OCI-LY3 (cell line): ENCODE results near the gene MTX2.

Experiments used
- H2AFZ ChIP-seq: fragments of 200-600, 300-600 bp; shearing (Covaris generic); 2 replicates; pipeline ENCODE4 v1.6.0; 2014; ENCODE audit warnings: antibody characterized with exemption, low read depth, low read length
- H3K27ac ChIP-seq: fragments of 200-600, 300-600 bp; sonication (generic); 2 replicates; pipeline ENCODE4 v1.5.1; 2014; ENCODE audit warnings: mild to moderate bottlenecking, low read length, moderate library complexity, mixed read lengths
- H3K27me3 ChIP-seq: fragments of 200-600, 300-600 bp; sonication (generic); 2 replicates; pipeline ENCODE4 v1.6.1; 2014; ENCODE audit warnings: low read depth, low read length, mixed read lengths
- H3K36me3 ChIP-seq: fragments of 200-600, 300-600 bp; sonication (generic); replicated peaks from 2 replicates; pipeline ENCODE3; 2014; ENCODE audit warnings: low read depth, low read length, mixed read lengths
- H3K4me1 ChIP-seq: fragments of 300-600, 200-600 bp; sonication (generic); 2 replicates; pipeline ENCODE4 v1.6.1; 2014; ENCODE audit warnings: low read length, mixed read lengths
- H3K4me2 ChIP-seq: fragments of 200-600, 300-600 bp; sonication (generic); 2 replicates; pipeline ENCODE4 v1.6.1; 2014; ENCODE audit warnings: low read length, mixed read lengths
- H3K4me3 ChIP-seq: fragments of 300-600, 200-600 bp; sonication (generic); 2 replicates; pipeline ENCODE4 v1.5.1; 2014; ENCODE audit warnings: antibody characterized with exemption, mild to moderate bottlenecking, low read length, moderate library complexity
- H3K79me2 ChIP-seq: fragments of 300-600, 200-600 bp; shearing (Covaris generic); 2 replicates; pipeline ENCODE4 v1.6.1; 2014; ENCODE audit warnings: mild to moderate bottlenecking, low read length, mixed read lengths
- H3K9ac ChIP-seq: fragments of 300-600, 200-600 bp; shearing (Covaris generic); 2 replicates; pipeline ENCODE4 v1.6.0; 2014; ENCODE audit warnings: mild to moderate bottlenecking, low read length, moderate library complexity
- H3K9me3 ChIP-seq: fragments of 200-600, 300-600 bp; shearing (Covaris generic); 2 replicates; pipeline ENCODE4 v1.6.1; 2014; ENCODE audit warnings: low read length, mixed read lengths; ENCODE audit not compliant: insufficient read depth
- H4K20me1 ChIP-seq: fragments of 200-600, 300-600 bp; sonication (generic); 2 replicates; pipeline ENCODE4 v1.6.1; 2016; ENCODE audit warnings: low read length, mixed read lengths; ENCODE audit not compliant: insufficient read depth
- EZH2phosphoT487 ChIP-seq: fragments of 200-600 bp; shearing (Covaris generic); IDR thresholded peaks from 2 replicates; pipeline ENCODE4 v1.6.1; 2018; ENCODE audit warnings: antibody characterized with exemption, mixed run types, low read depth
- TF ChIP-seq, protein P1 (sequence below): fragments of 200-600, 300-600 bp; sonication (generic); IDR thresholded peaks from 2 replicates; pipeline ENCODE4 v1.5.1; 2014; ENCODE audit warnings: antibody characterized with exemption, low read length, low read depth

Gene MTX2

DNA sequence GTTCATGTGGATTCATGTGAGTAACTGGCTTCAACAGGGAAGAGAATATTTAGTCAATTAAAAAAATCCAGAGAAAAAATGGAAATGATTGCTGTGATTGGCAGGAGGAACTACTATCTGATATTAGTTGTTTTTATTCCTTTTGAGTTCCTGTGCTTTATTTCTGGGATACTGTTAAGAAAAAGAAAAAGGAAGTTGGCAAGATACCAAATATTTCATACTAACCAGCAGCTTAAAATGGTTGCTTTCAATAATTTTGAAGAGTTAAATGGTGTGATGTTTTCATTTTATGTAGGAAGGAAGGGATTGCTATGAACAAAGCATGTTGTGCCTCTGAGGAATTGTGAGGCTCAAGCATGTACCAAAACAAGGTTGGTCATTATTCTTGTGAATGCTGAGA, 8.1 kb upstream of the MTX2 start:
- H3K4me1 ChIP-seq: no peaks in the 10 kb centered on the region
- H3K4me2 ChIP-seq: no peak overlapping the region
- H3K9me3 ChIP-seq: no peaks in the 10 kb centered on the region
- no peak overlapping the region for H3K27ac ChIP-seq
- H3K36me3 ChIP-seq: no peaks in the 10 kb centered on the region
- H4K20me1 ChIP-seq: no peaks in the 10 kb centered on the region
- no peaks in the 10 kb centered on the region for H3K27me3 ChIP-seq
- no peaks in the 10 kb centered on the region for H3K79me2 ChIP-seq
- no peak overlapping the region for H3K4me3 ChIP-seq
- H3K9ac ChIP-seq: no peak overlapping the region
- H2AFZ ChIP-seq: no peak overlapping the region
- TF ChIP-seq, protein P1, sequence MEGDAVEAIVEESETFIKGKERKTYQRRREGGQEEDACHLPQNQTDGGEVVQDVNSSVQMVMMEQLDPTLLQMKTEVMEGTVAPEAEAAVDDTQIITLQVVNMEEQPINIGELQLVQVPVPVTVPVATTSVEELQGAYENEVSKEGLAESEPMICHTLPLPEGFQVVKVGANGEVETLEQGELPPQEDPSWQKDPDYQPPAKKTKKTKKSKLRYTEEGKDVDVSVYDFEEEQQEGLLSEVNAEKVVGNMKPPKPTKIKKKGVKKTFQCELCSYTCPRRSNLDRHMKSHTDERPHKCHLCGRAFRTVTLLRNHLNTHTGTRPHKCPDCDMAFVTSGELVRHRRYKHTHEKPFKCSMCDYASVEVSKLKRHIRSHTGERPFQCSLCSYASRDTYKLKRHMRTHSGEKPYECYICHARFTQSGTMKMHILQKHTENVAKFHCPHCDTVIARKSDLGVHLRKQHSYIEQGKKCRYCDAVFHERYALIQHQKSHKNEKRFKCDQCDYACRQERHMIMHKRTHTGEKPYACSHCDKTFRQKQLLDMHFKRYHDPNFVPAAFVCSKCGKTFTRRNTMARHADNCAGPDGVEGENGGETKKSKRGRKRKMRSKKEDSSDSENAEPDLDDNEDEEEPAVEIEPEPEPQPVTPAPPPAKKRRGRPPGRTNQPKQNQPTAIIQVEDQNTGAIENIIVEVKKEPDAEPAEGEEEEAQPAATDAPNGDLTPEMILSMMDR: no peak
- TF ChIP-seq EZH2phosphoT487: no peak

DNA sequence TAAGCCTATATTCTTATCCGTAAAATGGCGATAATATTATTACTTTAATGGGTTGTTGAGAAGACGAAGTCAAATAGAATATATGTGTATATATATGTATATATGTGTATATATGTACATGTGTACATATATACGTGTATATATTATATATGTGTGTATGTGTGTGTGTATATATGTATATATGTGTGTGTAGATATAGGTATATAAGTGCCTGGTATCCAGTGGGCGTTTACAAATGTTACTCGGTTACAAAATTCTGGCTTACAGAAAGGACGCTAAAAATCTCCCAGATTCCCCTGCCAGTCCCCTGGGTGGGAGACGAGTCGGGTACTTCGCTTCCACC, 295 bp upstream of the MTX2 start:
- Histone ChIP-seq H3K27me3 (no peaks in the 10 kb centered on the region), H3K9me3 (no peaks in the 10 kb centered on the region), H3K36me3 (peaks cover 4% of the 10 kb centered on the region), H4K20me1 (peaks cover 5% of the 10 kb centered on the region; the same call in 1 of the 2 replicates), H3K9ac (peak overlapping the region; percentile 89), H2AFZ (peak overlapping the region; percentile 73), H3K27ac (no peak overlapping the region), H3K4me2 (peak overlapping the region; percentile 57), H3K4me1 (peaks cover 10% of the 10 kb centered on the region), H3K4me3 (peak overlapping the region; percentile 97), H3K79me2 (peaks cover 42% of the 10 kb centered on the region)
- no peak for TF ChIP-seq EZH2phosphoT487
- TF ChIP-seq, protein P1: no peak

DNA sequence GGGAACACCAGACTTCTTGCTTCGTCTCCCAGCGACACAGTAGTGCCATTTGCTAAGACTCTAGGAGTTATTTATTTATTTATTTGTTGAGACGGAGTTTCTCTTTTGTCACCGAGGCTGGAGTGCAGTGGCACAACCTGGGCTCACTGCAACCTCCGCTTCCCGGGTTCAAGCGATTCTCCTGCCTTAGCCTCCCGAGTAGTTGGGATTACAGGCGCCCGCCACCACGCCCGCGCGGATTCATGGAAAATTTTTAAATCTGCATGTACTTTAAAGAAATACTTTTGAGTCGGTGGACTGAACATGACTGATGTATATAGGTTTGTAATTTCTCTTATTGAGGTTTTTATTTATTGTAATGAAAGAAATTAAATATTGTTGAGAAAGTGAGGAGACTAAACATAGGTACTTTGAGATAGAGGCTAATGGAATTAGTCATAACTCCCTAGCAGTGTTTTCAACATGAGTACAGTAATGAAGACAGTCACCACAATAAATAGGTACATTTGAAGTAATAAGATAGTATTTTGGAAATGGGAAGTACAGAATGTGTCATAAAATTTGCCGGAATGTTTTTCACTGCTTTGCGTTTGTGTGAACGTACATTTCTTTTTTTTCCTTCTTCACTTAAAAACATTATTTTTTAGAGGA, 983 bp downstream of the MTX2 start:
- peak overlapping the region; percentile 97 for H3K4me3 ChIP-seq
- no peak overlapping the region for H3K27ac ChIP-seq
- no peaks in the 10 kb centered on the region for H3K9me3 ChIP-seq

DNA sequence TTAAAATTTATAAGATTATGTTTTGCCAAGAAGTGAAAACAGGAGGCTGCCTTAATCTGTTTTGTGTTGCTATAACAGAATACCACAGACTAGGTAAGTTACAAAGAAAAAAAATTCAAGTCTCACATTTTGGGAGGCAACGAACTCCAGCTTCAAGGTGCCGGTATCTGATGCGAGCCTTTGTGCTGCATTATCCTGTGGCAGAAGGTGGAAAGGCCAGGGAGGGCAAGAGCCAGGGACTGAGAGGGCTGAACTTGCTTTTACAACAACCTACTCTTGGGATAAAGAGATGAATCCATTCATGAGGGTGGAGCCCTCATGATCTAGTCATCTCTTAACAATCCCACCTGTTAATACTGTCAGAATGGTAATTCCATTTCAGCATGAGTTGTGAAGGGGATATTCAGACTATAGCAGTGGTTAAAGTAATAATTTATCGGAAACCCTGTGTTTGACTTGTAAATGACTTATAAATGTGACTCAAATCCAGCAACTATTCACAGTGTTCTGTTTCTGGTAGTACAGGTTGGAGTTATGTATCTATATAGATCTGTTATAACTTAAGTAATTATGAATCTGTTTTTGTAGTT, 3.7 kb downstream of the MTX2 start:
- no peaks in the 10 kb centered on the region for H3K9me3 ChIP-seq
- H3K79me2 ChIP-seq: peaks cover 63% of the 10 kb centered on the region
- H3K9ac ChIP-seq: no peak overlapping the region

More for the DNA sequence above, 983 bp downstream of the MTX2 start:
- Histone ChIP-seq H3K4me2 (peak overlapping the region; percentile 68), H4K20me1 (peaks cover 8% of the 10 kb centered on the region; the same call in 1 of the 2 replicates), H3K27me3 (no peaks in the 10 kb centered on the region), H2AFZ (no peak overlapping the region), H3K9ac (peak overlapping the region; percentile 89), H3K4me1 (peaks cover 10% of the 10 kb centered on the region), H3K79me2 (peaks cover 50% of the 10 kb centered on the region), H3K36me3 (peaks cover 4% of the 10 kb centered on the region)
- no peak for TF ChIP-seq EZH2phosphoT487
- TF ChIP-seq, protein P1: no peak

More for the DNA sequence above, 3.7 kb downstream of the MTX2 start:
- Histone ChIP-seq H3K27me3 (no peaks in the 10 kb centered on the region), H3K27ac (no peak overlapping the region), H3K4me2 (no peak overlapping the region), H3K4me3 (no peak overlapping the region), H4K20me1 (peaks cover 8% of the 10 kb centered on the region; the same call in 1 of the 2 replicates), H2AFZ (no peak overlapping the region), H3K4me1 (peaks cover 10% of the 10 kb centered on the region), H3K36me3 (peaks cover 4% of the 10 kb centered on the region)
- TF ChIP-seq, protein P1: no peak
- TF ChIP-seq EZH2phosphoT487: no peak
